H1 (cell line): ENCODE measurements around the gene HMGB1. TPM values are rescaled to one million over a fixed set of nuclear protein-coding genes. Genes with fewer than 3 reads are reported as not detected.
A peak's percentile ranks its signal among the peaks of the same experiment; 100 is the strongest.

Experiments used
- CTCF ChIA-PET: fragments of 300-600 bp; sonication (Branson Sonifier 250); formaldehyde crosslinking; loops from one replicate; lab custom pipeline; 2021; ENCODE audit not compliant: partially characterized antibody; lab: Charles Lee
- POLR2A ChIA-PET: fragments of 300-600 bp; sonication (Branson Sonifier 250); formaldehyde crosslinking; loops from one replicate; lab custom pipeline; 2021; ENCODE audit warnings: inconsistent platforms; ENCODE audit not compliant: partially characterized antibody; lab: Charles Lee
- DNase-seq, 2 experiments: peaks; one replicate each; pipeline versions ENCODE4 v3.0.0 to v3.0.0-alpha.2; 2010 to 2022; ENCODE audit warnings: low spot score in 2 of 2, low read depth in 1 of 2, mixed read lengths in 1 of 2
- FAIRE-seq: peaks from 2 replicates; lab custom pipeline; 2011; peaks lifted over from hg19 to GRCh38; lab: Jason Lieb, UNC
- H2AFZ ChIP-seq: 2 replicates; pipeline ENCODE4 v1.8.1; 2012; ENCODE audit warnings: low read length, inconsistent platforms
- H2AK5ac ChIP-seq: 2 replicates; pipeline ENCODE4 v1.6.1; 2013; ENCODE audit warnings: low read depth, low read length
- H2BK120ac ChIP-seq: replicated peaks from 2 replicates; pipeline ENCODE3; 2013; ENCODE audit warnings: low read depth, low read length, inconsistent platforms
- H2BK12ac ChIP-seq: 2 replicates; pipeline ENCODE4 v1.6.1; 2013; ENCODE audit warnings: low read depth, low read length
- H2BK15ac ChIP-seq: 2 replicates; pipeline ENCODE4 v1.6.1; 2013; ENCODE audit warnings: low read length
- H2BK20ac ChIP-seq: 2 replicates; pipeline ENCODE4 v1.6.1; 2013; ENCODE audit warnings: low read length
- H2BK5ac ChIP-seq: 2 replicates; pipeline ENCODE4 v1.6.1; 2013; ENCODE audit warnings: low read depth, low read length
- H3K14ac ChIP-seq: 2 replicates; pipeline ENCODE4 v1.6.1; 2013; ENCODE audit warnings: inconsistent platforms; ENCODE audit not compliant: insufficient read length
- H3K18ac ChIP-seq: 2 replicates; pipeline ENCODE4 v1.6.1; 2013; ENCODE audit warnings: low read length; ENCODE audit errors: extremely low read depth
- H3K23ac ChIP-seq: 2 replicates; pipeline ENCODE4 v1.6.1; 2013; ENCODE audit warnings: inconsistent platforms; ENCODE audit not compliant: insufficient read length
- H3K23me2 ChIP-seq: 2 replicates; pipeline ENCODE4 v1.6.1; 2013; ENCODE audit warnings: low read depth, low read length
- H3K27ac ChIP-seq: 2 replicates; pipeline ENCODE4 v1.6.1; 2011; ENCODE audit warnings: low read depth, low read length, inconsistent platforms
- H3K27me3 ChIP-seq, 4 experiments: replicated peaks in 1 of 4; 1 replicate in 1 of 4; 2 replicates in 3 of 4; pipeline versions ENCODE4 v1.6.1 to v1.8.1; 2011 to 2013; ENCODE audit warnings: low read length in 3 of 4, mild to moderate bottlenecking in 3 of 4, inconsistent platforms in 2 of 4, mixed read lengths in 2 of 4, moderate library complexity in 1 of 4; ENCODE audit not compliant: control insufficient read depth in 3 of 4, insufficient read depth in 3 of 4; ENCODE audit errors: extremely low read depth in 1 of 4
- H3K36me3 ChIP-seq, 4 experiments: 2 replicates each; pipeline versions ENCODE4 v1.6.1 to v1.8.1; 2011 to 2013; ENCODE audit warnings: mild to moderate bottlenecking in 4 of 4, low read length in 3 of 4, moderate library complexity in 2 of 4, control low read depth in 1 of 4, inconsistent platforms in 1 of 4; ENCODE audit not compliant: insufficient read depth in 4 of 4, control insufficient read depth in 2 of 4
- H3K4ac ChIP-seq: replicated peaks from 2 replicates; pipeline ENCODE3; 2013; ENCODE audit warnings: low read length, low read depth, mixed read lengths, inconsistent platforms; ENCODE audit not compliant: insufficient read length
- H3K4me1 ChIP-seq, 4 experiments: replicated peaks in 1 of 4; 1 replicate in 1 of 4; 2 replicates in 3 of 4; pipeline versions ENCODE4 v1.6.1 to v1.8.1; 2011 to 2013; ENCODE audit warnings: low read length in 3 of 4, inconsistent platforms in 2 of 4, mixed read lengths in 1 of 4; ENCODE audit not compliant: insufficient read depth in 4 of 4, control insufficient read depth in 3 of 4
- H3K4me2 ChIP-seq, 2 experiments: 2 replicates each; pipeline versions ENCODE4 v1.6.1 to v1.8.1; 2011 to 2013; ENCODE audit warnings: low read depth in 2 of 2, low read length in 2 of 2, control low read depth in 1 of 2, inconsistent platforms in 1 of 2, mild to moderate bottlenecking in 1 of 2; ENCODE audit not compliant: insufficient read depth in 1 of 2
- H3K4me3 ChIP-seq, 4 experiments: fragments of 200-600, 300-600 bp in 1 of 4; sonication (generic), shearing (Covaris generic), sonication (Bioruptor Twin) in 1 of 4; 2 replicates each; pipeline versions ENCODE4 v1.5.1 to v1.8.1; 2011 to 2016; ENCODE audit warnings: low read length in 4 of 4, low read depth in 3 of 4, control low read depth in 2 of 4, inconsistent platforms in 2 of 4, mild to moderate bottlenecking in 2 of 4, mixed read lengths in 1 of 4, moderate library complexity in 1 of 4; ENCODE audit not compliant: insufficient read depth in 2 of 4; ENCODE audit errors: extremely low read depth in 1 of 4
- H3K56ac ChIP-seq: replicated peaks from 2 replicates; pipeline ENCODE3; 2013; ENCODE audit warnings: low read depth, mild to moderate bottlenecking, mixed read lengths, low read length, inconsistent platforms; ENCODE audit not compliant: insufficient read length
- H3K79me1 ChIP-seq: 2 replicates; pipeline ENCODE4 v1.6.1; 2013; ENCODE audit warnings: low read depth, low read length, control low read depth
- H3K79me2 ChIP-seq, 2 experiments: 2 replicates each; pipeline versions ENCODE4 v1.6.1 to v1.8.1; 2012 to 2013; ENCODE audit warnings: low read length in 2 of 2, mild to moderate bottlenecking in 2 of 2, inconsistent platforms in 1 of 2; ENCODE audit not compliant: insufficient read depth in 2 of 2, control insufficient read depth in 1 of 2
- H3K9ac ChIP-seq, 4 experiments: replicated peaks in 1 of 4; 1 replicate in 1 of 4; 2 replicates in 3 of 4; pipeline versions ENCODE4 v1.6.1 to v1.8.1; 2011 to 2013; ENCODE audit warnings: low read depth in 3 of 4, low read length in 3 of 4, control low read depth in 2 of 4, mild to moderate bottlenecking in 2 of 4, moderate library complexity in 2 of 4, inconsistent platforms in 1 of 4; ENCODE audit errors: extremely low read depth in 1 of 4
- H3K9me3 ChIP-seq, 2 experiments: 2 replicates each; pipeline versions ENCODE4 v1.6.1 to v1.8.1; 2012 to 2013; ENCODE audit warnings: mild to moderate bottlenecking in 2 of 2, moderate library complexity in 2 of 2, control low read depth in 1 of 2, inconsistent platforms in 1 of 2, low read depth in 1 of 2, low read length in 1 of 2, mixed read lengths in 1 of 2; ENCODE audit not compliant: insufficient read depth in 2 of 2
- H4K20me1 ChIP-seq, 2 experiments: replicated peaks in 1 of 2; 2 replicates each; pipeline versions ENCODE3 to v1.8.1; 2011 to 2013; ENCODE audit warnings: inconsistent platforms in 2 of 2, low read length in 2 of 2, mild to moderate bottlenecking in 1 of 2; ENCODE audit not compliant: insufficient read depth in 2 of 2, control insufficient read depth in 1 of 2
- H4K5ac ChIP-seq: 2 replicates; pipeline ENCODE4 v1.6.1; 2013; ENCODE audit warnings: low read length, low read depth, mixed read lengths, inconsistent platforms; ENCODE audit not compliant: insufficient read length
- H4K8ac ChIP-seq: 2 replicates; pipeline ENCODE4 v1.8.0; 2013; ENCODE audit warnings: mild to moderate bottlenecking, moderate library complexity, low read length, inconsistent platforms; ENCODE audit not compliant: insufficient read depth; ENCODE audit errors: extremely low read depth
- H4K91ac ChIP-seq: replicated peaks from 2 replicates; pipeline ENCODE3; 2013; ENCODE audit warnings: low read length, mixed read lengths, inconsistent platforms; ENCODE audit not compliant: insufficient read length
- ASH2L ChIP-seq: fragments of 200-600, 300-600 bp; sonication (generic); IDR thresholded peaks from one replicate; pipeline ENCODE4 v1.7.1; 2017; ENCODE audit warnings: low read length
- BCL11A ChIP-seq, 2 experiments: IDR thresholded peaks; one replicate each; pipeline ENCODE4 v1.6.1; 2011; ENCODE audit warnings: low read depth in 2 of 2, low read length in 2 of 2, mild to moderate bottlenecking in 2 of 2
- CREB1 ChIP-seq: IDR thresholded peaks from 2 replicates; pipeline ENCODE4 v1.6.1; 2012; ENCODE audit warnings: inconsistent platforms
- CTBP2 ChIP-seq: IDR thresholded peaks from 2 replicates; pipeline ENCODE4 v1.7.0; 2011; ENCODE audit warnings: borderline replicate concordance, mild to moderate bottlenecking, moderate library complexity, mixed read lengths, low read length; ENCODE audit not compliant: insufficient read depth, insufficient read length
- EGR1 ChIP-seq: IDR thresholded peaks from 2 replicates; pipeline ENCODE4 v1.6.1; 2011; ENCODE audit warnings: low read depth, low read length, borderline replicate concordance
- GABPA ChIP-seq: IDR thresholded peaks from 2 replicates; pipeline ENCODE4 v1.6.1; 2011; ENCODE audit warnings: mild to moderate bottlenecking, low read length, moderate library complexity, borderline replicate concordance; ENCODE audit not compliant: insufficient read depth
- MAFK ChIP-seq: IDR thresholded peaks from 2 replicates; pipeline ENCODE4 v1.6.1; 2012; ENCODE audit warnings: low read depth, mild to moderate bottlenecking, improper control_type of control experiment, low read length
- POLR2A ChIP-seq, 2 experiments: IDR thresholded peaks; 1 replicate in 1 of 2; 2 replicates in 1 of 2; pipeline ENCODE4 v1.6.1; 2011; ENCODE audit warnings: low read depth in 2 of 2, low read length in 2 of 2, mild to moderate bottlenecking in 2 of 2; ENCODE audit errors: control extremely low read depth in 1 of 2
- SRF ChIP-seq: IDR thresholded peaks from 2 replicates; pipeline ENCODE4 v1.6.1; 2011; ENCODE audit warnings: mild to moderate bottlenecking, low read depth, low read length, moderate library complexity
- TEAD4 ChIP-seq: IDR thresholded peaks from 2 replicates; pipeline ENCODE4 v1.6.1; 2012; ENCODE audit warnings: low read depth, low read length, inconsistent platforms, mixed read lengths
- YY1 ChIP-seq: IDR thresholded peaks from 2 replicates; pipeline ENCODE4 v1.6.1; 2011; ENCODE audit warnings: low read depth, mild to moderate bottlenecking, low read length
- WGBS, 2 experiments: shearing (Covaris generic) in 1 of 2; methylation state at CpG; one replicate each; pipeline versions ENCODE4 v1.1.6 to v1.1.7; 2013 to 2015; ENCODE audit warnings: low lambda C conversion rate in 2 of 2, mixed read lengths in 2 of 2, inconsistent platforms in 1 of 2, low coverage in 1 of 2, missing lambda C conversion rate in 1 of 2; ENCODE audit not compliant: insufficient replicate concordance in 2 of 2, insufficient coverage in 1 of 2, insufficient read length in 1 of 2; ENCODE audit errors: extremely low coverage in 1 of 2, missing lambda C conversion rate in 1 of 2; 5-methylcytosine and 5-hydroxymethylcytosine counted together
- polyA plus RNA-seq, 7 experiments: library from polyadenylated mRNA; depleted of rRNA in 3 of 7; stranded (reverse) in 5 of 7; unstranded in 2 of 7; fragments of >200 nt in 5 of 7; fragments of 200-250 nt in 2 of 7; gene quantifications; 1 replicate in 5 of 7; 2 replicates in 1 of 7; 4 replicates in 1 of 7; pipeline versions ENCODE4 v1.2.1 to v1.2.3, GENCODE V29; 2011 to 2013; ENCODE audit warnings: missing spikeins in 2 of 7, mixed read lengths in 2 of 7
- total RNA-seq: library from RNA; stranded (reverse); fragmentation: NEBNext Ultra II Directional; extraction: Animal tissue kit (Norgen Biotek cat#: 25700); gene quantifications from 2 replicates; pipeline ENCODE4 v1.2.1, GENCODE V29; 2021
- TF ChIP-seq, protein P1 (sequence below): IDR thresholded peaks from 2 replicates; pipeline ENCODE4 v1.6.1; 2012; ENCODE audit warnings: inconsistent platforms

Gene HMGB1
- total and polyA plus RNA-seq, 2 of the 8 experiments (the other 6 are each of a cell fraction or from before 2014, with no cell fraction given), result 123 to 776 TPM

DNA sequence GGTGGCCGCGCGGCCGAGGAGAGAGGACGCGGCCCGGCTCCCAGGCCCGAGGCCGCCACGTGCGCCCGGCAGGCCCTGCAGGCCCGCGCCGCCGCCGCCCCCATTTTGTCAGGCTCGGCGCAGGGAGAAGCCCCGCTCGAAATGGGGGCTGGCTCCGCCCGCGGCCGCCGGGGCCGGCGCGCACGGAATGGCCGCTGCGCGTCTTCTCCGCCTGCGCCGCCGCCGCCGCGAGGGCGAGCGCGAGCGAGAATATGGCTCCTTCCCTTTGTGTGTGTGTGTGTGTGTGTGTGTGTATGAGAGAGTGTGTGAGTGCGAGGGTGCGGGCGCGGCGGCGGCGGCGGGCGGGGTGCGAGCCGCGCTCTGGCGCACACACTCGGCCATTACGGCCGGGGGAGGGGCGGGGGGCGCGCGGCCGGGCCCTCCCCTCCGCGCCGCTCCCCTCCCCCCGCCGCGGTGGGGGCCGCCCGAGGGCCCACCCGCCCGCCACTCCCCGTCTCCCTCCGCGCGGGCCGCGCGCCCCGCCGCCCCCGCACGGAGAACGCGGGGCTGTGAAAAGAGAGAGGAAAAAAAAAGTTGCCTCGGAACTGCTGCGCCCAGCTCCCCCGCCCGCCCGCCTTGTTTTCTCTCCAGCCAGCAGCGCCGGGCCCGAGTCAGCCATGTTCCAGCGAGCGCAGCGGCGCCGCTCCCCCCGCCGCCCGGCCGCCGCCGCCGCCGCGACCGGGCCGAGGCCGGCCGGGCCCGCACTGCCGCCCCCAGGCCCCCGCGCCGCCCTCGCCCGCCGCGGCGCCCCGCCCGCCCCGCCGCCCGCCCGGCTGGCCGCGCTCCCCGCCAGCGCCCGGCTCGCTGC lies 1.0 kb downstream of the HMGB1 start:
- H2BK20ac ChIP-seq, result no peak overlapping the region
- peaks cover 0 to 3% (median 3%) of the 10 kb centered on the region in 4 experiments; a peak in 4 of 7 replicates for H3K4me1 ChIP-seq
- peak overlapping the region; percentile 87 to 100 (median 92) for H3K9ac ChIP-seq
- H2BK12ac ChIP-seq, result no peak overlapping the region
- no peak overlapping the region; the same call in 1 of the 2 replicates for H2BK5ac ChIP-seq
- no peaks in the 10 kb centered on the region for H3K27me3 ChIP-seq
- peak overlapping the region; percentile 13 for H3K4ac ChIP-seq
- ChIA-PET POLR2A (interaction anchor here (0.6 to 3.7 kb wide), 20 partner anchors 12 to 1735 kb away, joined by 3 to 53 read pairs (median 4); partner anchors contain the start of gene USPL1), CTCF (no interaction called here)
- H3K23me2 ChIP-seq, result peaks cover 1% of the 10 kb centered on the region
- no peak overlapping the region for H2AFZ ChIP-seq
- peaks cover 4 to 28% (median 22%) of the 10 kb centered on the region in 4 experiments for H3K36me3 ChIP-seq
- H2BK15ac ChIP-seq, result no peak overlapping the region
- peaks cover 5 to 30% of the 10 kb centered on the region in 2 experiments for H3K79me2 ChIP-seq
- H4K20me1 ChIP-seq, result peaks cover 0 to 11% of the 10 kb centered on the region in 2 experiments
- H4K8ac ChIP-seq, result peak overlapping the region; percentile 95; the same call in 1 of the 2 replicates
- H3K4me2 ChIP-seq, result peak overlapping the region; percentile 55 to 66
- H3K14ac ChIP-seq, result no peak overlapping the region
- no peak overlapping the region for H4K91ac ChIP-seq
- no peak overlapping the region for H2AK5ac ChIP-seq
- H3K4me3 ChIP-seq, result peak overlapping the region; percentile 65 to 94 (median 92)
- no peak overlapping the region for H3K23ac ChIP-seq
- no peak for FAIRE-seq
- peak in 1 of 2 experiments; percentile 56 for DNase-seq
- H4K5ac ChIP-seq, result peak overlapping the region; percentile 43
- no peak overlapping the region for H2BK120ac ChIP-seq
- no peaks in the 10 kb centered on the region for H3K9me3 ChIP-seq
- peak overlapping the region; percentile 77 for H3K27ac ChIP-seq
- H3K56ac ChIP-seq, result no peak overlapping the region
- 1% methylated on average over 27 of the region's 136 CpGs; no CpG with 5 or more reads in 1 of the 2 experiments for WGBS, 2 experiments
- no peaks in the 10 kb centered on the region for H3K79me1 ChIP-seq
- no peak overlapping the region for H3K18ac ChIP-seq
- no peak for TF ChIP-seq GABPA
- TF ChIP-seq SRF, result no peak
- no peak for TF ChIP-seq MAFK
- peak; percentile 84; the same call in 1 of the 2 replicates for TF ChIP-seq YY1
- no peak for TF ChIP-seq BCL11A (IDR thresholded peaks at IDR 0.05; ENCODE audit: low read depth in 2 of 2, low read length in 2 of 2)
- no peak for TF ChIP-seq CTBP2
- no peak for TF ChIP-seq TEAD4
- no peak; the same call in 1 of the 2 replicates for TF ChIP-seq CREB1
- 0 out of 3 replicates have a peak, but pooled peaks of 1 of the 2 experiments have one; percentile 41 for TF ChIP-seq POLR2A (IDR thresholded peaks at IDR 0.05; ENCODE audit: control extremely low read depth in 1 of 2, low read depth in 2 of 2, low read length in 2 of 2)
- TF ChIP-seq, protein P1, sequence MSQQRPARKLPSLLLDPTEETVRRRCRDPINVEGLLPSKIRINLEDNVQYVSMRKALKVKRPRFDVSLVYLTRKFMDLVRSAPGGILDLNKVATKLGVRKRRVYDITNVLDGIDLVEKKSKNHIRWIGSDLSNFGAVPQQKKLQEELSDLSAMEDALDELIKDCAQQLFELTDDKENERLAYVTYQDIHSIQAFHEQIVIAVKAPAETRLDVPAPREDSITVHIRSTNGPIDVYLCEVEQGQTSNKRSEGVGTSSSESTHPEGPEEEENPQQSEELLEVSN, result no peak
- peak; percentile 49; the same call in 1 of the 2 replicates for TF ChIP-seq EGR1
- no peak for TF ChIP-seq ASH2L
